NK-92 treated with Interleukin-12 subunit alpha and Interleukin-12 subunit beta, amount 100 ng/mL, for 24 hours (cell line): Measurements from ENCODE around the gene SLC25A43.
"Not testable (repeated sequence)": the region's sequence is repeated elsewhere in the genome, so short reads cannot be mapped to it uniquely, and the experiment has no call there.

Source experiments
- DNase-seq: peaks from one replicate; lab custom pipeline; 2025; lab: John Stamatoyannopoulos, UW

The SLC25A43 gene

DNA sequence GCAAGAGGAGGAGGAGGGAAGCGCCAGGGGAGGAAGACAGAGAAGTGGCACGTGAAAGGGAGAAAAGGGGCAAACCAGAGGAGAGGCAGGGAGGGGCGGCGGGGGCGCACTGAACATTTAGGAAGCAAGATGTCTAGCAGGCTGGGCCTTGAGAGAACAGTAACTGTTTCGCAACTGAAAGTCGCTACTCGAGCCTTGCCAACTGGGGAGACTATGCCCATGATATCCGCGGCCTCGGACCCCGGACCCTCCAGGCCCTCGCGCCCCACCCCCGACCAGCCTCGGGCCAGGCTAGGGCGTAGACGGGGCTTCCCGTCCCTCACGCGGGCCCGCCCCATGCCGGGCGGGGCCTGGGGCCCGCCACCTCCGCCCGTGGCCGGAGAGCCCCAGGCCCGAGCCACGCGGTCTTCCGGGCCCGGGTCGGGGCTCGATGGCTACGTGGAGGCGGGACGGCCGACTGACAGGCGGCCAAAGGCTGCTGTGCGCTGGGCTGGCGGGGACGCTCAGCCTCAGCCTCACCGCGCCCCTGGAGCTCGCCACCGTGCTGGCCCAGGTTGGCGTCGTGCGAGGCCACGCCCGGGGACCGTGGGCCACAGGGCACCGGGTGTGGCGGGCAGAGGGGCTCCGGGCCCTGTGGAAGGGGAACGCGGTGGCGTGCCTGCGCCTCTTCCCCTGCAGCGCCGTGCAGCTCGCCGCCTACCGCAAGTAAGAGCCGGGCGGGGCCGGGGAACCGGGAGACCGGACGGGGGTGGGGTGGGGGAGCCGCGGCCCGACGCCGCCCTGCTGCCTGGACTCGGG, at the start of gene SLC25A43:
SLC25A43 (plus strand) TSS at position 363 of the 798 bp plus-strand sequence; CDS start at position 431, 68 bp downstream.
- DNase-seq, result peak; percentile 12

DNA sequence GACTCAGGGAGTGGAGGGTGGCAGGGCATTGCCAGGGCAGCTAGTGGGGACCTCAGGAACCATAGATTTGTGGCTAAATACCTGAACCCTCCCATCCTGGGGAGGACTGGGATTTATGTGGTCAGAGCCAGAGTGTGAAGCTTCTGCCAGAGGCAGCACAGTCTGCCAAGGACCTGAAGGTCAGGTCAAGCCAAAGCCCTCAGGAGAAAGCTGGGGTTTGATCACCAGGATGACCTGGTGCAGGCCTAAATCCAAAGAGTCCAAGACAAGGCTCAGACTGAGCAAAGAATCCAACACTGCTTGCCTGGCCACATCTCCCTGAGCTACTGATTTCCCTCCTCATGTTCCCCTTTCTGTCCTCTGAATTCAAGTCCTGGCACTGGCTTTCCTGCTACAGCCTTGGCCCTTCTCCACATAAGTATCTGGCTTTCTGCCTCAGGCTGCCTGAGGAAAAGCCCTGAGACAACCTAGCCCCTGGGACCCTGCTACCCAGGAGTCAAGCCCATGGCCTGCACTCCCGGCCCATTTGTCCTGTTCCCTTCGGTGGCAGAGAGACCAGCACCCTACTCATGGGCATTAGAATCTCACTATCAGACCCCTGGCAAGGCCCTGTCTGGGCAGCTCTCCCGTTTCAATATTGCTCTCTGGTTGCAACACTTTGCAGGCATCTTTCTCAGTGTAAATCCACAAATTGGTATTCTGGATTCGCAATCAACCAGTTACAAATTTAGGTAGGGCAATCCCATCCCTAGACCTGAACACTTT, 39.3 kb upstream of the SLC25A43 start:
- DNase-seq, result no peak

DNA sequence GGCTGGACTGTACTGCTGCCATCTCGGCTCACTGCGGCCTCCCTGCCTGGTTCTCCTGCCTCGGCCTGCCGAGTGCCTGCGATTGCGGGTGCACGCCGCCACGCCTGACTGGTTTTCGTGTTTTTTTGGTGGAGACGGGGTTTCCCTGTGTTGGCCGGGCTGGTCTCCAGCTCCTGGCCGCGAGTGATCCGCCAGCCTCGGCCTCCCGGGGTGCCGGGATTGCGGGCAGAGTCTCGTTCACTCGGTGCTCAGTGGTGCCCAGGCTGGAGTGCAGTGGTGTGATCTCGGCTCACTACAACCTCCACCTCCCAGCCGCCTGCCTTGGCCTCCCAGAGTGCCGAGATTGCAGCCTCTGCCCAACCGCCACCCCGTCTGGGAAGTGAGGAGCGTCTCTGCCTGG, 37.7 kb upstream of the SLC25A43 start:
- DNase-seq, result not testable (repeated sequence)

DNA sequence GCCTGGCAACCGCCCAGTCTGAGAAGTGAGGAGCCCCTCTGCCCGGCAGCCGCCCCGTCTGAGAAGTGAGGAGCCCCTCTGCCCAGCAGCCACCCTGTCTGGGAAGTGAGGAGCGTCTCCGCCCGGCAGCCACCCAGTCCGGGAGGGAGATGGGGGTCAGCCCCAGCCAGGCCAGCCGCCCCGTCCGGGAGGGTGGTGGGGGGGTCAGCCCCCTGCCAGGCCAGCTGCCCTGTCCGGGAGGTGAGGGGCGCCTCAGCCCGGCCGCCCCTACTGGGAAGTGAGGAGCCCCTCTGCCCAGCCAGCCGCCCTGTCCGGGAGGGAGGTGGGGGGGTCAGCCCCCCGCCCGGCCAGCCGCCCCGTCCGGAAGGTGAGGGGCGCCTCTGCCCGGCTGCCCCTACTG, 37.1 kb upstream of the SLC25A43 start:
- DNase-seq, result not testable (repeated sequence)

DNA sequence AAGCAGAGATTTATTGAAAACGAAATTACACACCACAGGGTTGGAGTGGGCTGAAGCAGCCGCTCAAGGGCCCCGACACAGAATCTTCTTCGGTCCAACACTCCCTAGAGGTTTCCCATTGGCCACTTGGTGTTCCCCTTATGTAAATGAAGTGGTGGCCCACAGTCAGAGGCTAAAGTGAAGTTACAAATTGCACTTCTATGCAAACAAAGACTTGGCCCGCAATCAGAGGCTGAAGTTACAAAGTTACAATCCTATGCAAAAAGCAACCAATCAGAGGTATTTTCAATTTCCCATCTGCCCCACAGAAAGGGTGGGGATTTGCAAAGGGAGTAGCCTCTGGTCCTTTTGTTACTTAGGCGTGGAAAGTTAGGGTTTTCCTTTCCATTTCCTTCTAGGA, 35.7 kb upstream of the SLC25A43 start:
- no peak for DNase-seq

DNA sequence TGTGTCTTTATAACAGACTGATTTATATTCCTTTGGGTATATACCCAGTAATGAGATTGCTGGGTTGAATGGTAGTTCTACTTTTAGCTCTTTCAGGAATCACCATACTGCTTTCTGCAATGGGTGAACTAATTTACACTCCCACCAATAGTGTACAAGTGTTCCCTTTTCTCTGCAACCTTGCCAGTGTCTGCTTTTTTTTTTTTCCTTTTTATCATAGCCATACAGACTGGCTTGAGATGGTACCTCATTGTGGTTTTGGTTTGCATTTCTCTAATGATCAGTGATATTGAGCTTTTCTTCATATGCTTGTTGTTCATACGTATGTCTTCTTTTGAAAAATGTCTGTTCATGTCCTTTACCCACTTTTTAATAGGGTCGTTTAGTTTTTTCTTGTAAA, 27.3 kb upstream of the SLC25A43 start:
- not testable (repeated sequence) for DNase-seq

DNA sequence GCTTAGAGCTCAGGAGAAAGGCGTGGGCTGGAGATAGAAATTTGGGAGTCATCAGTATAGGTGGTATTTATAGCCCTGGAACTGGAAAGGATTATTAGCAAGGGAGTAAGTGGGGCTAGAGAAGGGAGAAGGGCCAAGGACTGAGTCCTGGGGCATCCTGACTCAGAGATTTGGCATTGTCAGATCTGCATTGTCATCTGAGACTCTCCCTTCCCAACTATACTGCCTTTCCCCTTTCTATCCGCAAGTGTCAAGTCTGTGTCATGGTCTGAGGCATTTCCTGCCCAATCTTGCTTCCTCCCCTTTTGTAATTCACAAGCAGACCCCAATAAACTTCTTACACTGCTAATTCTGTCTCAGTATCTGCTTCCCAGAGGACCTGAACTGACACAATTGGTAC, 24.4 kb upstream of the SLC25A43 start:
- no peak for DNase-seq

DNA sequence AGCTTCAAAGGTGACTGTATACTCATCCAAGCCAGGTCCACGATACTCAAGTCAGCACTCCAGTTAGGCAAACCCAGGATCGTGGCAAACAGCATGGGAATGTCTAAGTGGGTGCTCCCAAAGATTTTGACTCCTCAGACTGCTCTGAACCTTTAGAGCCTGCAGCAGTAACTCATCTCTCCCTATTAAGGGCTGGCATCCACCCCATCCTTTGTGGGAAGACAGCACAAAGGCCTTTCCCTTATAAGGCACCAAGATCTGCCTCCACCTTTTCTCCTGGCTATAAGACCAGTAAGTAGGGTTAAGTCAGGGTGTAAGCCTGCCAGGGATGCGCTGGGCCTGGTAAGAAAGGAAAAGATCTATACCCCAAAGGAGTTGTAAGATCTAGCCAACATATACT, 23.6 kb upstream of the SLC25A43 start:
- no peak for DNase-seq

DNA sequence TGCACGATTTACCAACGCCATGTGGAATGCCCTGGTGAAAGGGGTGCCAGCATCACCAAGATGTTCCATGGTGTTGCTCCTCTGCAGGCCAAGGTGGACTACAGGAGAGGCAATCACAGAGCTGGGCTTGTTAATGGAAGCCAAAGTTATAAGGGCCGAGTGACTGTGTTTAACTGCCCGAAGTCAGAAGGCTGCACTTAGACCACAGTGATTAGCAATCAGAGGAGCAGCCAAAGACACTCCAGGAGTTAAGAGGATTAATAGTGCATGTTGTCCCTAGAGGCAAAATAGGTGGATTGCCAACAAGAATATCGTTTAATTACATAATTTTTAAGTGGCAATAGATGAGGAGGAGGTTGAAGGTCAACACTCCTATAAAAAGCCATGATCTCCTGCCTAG, 22.8 kb upstream of the SLC25A43 start:
- no peak for DNase-seq

DNA sequence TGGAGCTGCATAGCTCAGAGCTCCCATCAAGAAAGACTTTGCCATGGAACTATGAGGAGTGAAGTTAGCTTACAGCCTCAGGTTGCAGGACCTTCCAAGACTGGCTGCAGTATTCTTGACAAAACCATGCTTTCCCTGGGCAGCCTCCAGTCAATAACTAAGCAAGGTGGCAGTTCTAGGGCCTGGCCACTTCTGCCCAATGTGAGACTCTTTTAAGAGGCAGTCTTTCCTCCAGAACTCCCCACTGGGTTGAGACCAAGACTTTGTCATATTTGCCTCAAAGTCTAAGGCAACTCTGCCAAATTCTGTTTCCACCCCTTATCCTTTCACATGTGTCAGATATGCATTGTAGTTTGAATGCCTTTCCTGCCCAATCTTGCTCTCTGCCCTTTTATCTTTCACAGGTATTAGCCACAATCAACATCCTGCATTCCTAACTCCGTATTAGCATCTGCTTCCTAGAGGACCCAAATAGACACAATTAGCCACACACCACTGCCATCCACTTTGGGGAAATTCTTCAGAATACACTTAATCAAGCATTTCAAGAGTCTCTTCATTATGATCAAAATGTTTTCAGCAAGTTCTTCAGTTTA, 17.7 kb upstream of the SLC25A43 start:
- DNase-seq, result no peak

DNA sequence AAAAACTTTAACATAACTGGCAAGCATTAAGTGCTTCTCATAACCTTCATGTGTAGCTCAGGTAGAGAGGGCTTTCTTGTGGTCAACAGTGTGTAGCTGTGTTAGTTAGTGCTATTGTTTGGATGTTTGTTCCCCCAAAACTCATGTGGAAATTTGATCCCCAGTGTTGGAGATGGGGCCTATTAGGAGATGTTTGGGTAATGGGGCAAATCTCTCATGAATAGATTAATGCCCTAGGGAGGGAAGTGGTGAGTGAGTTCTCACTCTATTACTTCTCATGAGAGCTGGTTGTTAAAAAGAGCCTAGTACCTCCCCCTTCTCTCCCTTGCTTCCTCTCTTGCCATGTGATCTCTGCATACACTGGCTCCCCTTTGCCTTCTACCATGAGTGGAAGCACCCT, 16.5 kb upstream of the SLC25A43 start:
- DNase-seq, result no peak

DNA sequence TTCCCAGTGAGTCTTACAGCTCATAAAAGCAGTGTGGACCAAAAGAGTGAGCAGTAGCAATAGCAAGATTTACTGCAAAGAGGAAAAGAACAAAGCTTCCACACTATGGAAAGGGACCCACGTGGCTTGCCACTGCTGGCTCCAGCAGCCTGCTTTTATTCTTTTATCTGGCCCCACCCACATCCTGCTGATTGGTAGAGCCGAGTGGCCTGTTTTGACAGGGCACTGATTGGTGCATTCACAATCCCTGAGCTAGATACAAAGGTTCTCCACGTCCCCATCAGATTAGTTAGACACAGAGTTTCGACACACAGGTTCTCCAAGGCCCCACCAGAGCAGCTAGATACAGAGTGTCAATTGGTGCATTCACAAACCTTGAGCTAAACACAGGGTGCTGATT, 12.5 kb upstream of the SLC25A43 start:
- DNase-seq, result not testable (repeated sequence)

DNA sequence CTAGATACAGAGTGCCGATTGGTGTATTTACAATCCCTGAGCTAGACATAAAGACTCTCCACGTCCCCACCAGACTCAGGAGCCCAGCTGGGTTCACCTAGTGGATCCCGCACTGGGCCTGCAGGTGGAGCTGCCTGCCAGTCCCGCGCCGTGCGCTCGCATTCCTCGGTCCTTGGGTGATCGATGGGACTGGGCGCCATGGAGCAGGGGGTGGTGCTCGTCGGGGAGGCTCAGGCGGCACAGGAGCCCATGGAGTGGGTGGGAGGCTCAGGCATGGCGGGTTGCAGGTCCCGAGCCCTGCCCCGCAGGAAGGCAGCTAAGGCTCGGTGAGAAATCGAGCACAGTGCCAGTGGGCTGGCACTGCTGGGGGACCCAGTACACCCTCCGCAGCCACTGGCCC, 11.7 kb upstream of the SLC25A43 start:
- not testable (repeated sequence) for DNase-seq

DNA sequence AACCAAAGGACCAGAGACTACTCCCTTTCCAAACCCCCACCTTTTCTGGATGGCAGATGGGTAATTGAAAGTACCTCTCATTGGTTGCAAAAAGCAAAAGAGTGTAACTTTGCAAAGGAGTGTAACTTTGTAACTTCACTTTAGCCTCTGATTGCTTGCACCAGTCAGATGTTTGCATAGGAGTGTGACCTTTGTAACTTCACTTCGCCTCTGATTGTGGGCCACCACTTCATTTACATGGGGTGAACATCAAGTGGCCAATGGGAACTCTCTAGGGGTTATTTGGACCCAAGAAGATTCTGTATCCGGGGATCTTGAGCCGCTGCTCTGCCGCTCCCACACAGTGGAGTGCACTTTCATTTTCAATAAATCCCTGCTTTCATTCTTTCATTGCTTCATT, 9.9 kb upstream of the SLC25A43 start:
- no peak for DNase-seq

DNA sequence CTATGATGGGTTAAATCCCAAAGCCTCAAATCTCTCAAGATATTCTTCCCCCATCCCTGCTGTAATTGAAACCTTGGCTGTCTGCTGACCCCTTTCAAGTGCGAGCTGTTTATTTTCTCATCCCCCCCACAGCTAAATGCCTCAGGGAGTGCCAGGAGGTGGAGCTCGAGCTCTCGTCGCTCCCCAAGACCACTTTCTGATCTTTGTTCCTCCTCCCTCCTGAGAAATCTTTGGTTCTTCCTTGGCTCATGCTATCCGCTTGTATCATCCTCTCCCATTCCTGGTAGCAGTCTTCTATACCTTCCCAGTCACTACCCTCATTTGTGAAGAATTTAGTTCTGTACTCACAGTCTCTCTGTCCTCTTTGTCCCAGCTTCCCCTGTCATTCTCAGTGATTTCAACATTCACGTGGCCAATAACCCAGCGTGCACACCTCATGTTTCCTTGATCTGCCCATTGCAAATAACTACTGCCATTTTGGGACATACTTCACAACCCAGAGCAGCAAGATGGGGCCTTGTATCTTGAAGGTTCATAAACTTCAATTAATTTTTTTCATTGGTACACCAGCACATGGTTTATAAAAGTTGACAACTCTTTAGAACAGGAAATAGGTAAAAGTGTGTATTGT, 9.2 kb upstream of the SLC25A43 start:
- no peak for DNase-seq

DNA sequence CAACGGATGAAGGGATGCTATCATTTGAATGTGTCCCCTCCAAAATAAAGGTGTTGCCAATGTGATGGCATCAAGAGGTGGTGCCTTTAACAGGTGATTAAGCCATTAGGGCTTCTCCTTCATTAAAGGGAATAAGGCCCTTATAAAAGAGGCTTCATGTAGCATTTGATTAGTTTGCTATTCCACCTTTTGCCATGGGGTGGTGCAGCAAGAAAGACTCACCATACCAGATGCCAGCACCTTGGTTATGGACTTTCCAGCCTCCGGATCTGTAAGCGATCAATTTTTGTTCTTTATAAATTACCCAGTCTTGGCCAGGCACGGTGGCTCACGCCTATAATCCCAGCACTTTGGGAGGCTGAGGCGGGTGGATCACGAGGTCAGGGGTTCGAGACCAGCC, 7.9 kb upstream of the SLC25A43 start:
- DNase-seq, result no peak

DNA sequence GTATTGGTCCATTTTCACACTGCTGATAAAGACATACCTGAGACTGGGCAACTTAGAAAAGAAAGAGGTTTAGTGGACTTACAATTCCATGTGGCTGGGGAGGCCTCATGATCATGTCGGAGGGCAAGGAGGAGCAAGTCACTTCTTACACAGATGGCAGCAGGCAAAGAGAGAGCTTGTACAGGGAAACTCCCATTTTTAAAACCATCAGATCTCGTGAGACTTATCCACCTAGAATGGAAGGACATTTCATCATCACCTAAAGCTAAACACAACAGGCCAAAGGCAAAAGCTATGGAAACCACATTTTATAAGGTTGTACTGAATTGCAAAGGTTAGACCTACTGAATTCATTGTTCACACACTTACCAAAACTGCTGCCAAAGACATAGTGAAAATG, 6.0 kb upstream of the SLC25A43 start:
- DNase-seq, result no peak

DNA sequence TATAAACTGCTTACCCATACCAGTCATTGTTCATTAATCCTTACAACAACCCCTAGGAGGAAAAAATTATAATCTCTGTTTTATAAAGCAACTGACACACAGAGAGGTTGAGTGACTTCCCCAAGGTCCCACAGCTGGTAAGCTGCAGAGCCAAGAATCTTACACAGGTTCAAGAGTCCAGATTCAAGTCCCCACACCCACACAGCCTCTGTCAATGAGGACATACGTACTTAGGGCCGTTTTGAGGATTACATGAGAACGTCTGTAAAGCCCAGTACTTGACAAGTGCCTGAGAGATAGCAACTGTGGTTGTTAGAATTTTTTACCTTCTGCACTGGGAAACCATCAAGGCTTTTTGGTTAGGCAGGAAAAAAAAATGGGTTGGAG, 556 bp upstream of the SLC25A43 start:
- no peak for DNase-seq

DNA sequence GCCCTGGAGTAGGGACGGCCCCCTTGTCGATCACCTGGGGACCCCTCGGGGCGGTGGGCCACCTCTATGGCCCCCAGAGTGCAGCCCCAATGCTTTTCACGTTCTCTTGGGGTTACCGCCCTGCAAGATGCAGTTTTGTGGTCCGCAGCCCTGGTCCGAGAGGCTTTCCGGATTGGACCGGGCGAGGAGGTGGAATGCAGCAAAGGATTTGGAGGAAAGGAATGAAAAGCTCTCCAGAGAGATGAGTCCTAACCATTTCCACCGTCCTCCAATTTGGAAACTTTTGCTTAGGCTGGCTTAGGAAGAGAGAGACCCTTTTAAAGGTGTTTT, 601 bp downstream of the SLC25A43 start:
- no peak for DNase-seq

DNA sequence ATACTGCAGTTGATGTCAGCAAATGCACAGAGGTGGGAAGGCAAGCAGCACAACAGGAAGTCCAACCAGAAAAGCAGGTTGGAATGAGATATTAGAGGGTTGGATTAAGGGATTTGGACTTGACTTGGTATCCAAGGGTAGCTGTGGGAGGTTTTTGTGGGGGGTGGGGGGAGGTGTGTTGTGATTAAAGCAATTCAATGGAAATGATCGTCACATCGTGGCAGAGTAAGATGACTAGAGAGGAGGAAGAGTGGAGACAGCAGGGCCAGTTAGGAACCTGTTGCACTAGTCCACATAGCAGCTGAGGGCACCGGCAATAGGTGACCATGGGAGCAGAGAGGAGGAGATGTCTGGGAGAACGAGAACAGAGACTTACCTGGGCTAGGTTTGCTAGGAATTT, 2.4 kb downstream of the SLC25A43 start:
- DNase-seq, result no peak

DNA sequence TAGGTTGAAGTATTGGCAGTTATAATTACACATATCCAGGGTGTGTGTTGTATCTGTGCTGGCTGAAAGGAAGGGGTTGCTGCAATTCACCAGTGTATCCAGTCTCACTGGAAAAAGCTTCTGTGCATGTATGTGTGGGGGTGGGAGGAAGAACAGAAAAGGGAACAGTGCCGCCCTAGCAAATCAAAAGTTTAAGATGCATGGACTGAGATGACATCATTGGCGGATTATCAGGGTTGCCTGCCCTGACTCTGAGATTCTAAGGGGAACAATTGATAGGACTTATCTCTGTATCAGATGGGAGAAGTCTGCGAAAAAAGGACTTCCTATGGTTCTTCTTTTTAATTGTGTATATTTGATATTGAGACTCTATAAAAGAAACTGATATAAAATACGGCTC, 3.5 kb downstream of the SLC25A43 start:
- DNase-seq, result no peak

DNA sequence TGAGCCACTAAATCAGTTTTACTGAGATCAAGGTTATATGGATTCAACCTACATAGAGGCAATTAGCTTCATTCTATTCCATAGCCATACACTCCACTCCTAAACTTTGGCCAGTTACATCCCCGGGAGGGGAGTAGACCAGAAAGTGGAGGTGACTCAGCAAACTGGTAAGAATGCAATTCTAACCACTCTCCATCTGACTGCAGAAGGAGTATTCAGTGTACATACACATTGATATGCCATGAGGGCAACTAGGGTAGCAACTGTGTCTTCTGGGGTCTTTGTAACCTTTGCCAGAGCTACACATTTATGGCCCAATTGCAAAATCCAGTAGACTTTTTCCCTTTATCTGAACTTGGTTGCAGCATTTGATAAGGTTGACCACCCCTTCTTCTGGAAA, 7.6 kb downstream of the SLC25A43 start:
- DNase-seq, result no peak

DNA sequence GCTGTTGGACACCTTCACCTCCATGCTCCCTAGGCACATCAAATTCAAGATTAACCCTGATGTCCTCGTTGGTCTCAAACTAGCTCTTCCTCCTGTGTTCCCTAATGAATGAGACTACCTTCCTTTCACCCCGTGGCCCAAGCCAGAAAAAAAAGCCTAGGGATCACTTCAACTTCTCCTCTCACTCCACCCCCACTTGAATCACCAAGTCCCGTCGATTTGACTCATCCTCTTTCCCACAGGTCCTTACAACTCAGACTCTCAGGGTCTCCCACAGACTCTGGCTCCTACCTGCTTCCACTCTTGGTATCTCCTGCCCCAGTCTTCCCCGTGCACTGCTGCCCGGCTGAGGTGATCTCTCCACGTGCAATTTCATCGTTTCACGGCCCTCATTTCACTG, 8.5 kb downstream of the SLC25A43 start:
- DNase-seq, result no peak
